ENCODE results near the gene SELENOO. TPM values are rescaled to one million over a fixed set of nuclear protein-coding genes. Genes with fewer than 3 reads are reported as not detected.
A peak's percentile ranks its signal among the peaks of the same experiment; 100 is the strongest.

Gene SELENOO
- total and polyA plus RNA-seq, 5 experiments from 2014 or later, result 3.1 to 42.4 (median 8.8) TPM

- H3K27me3 Mint-ChIP-seq, result no peaks in the 10 kb centered on the region
- H3K4me3 Mint-ChIP-seq, result peak overlapping the region; percentile 85 to 100 (median 99)
- peak in 1 of 10 donors; percentile 41 for DNase-seq
- ATAC-seq, result peak; percentile 7 to 35
- peak overlapping the region; percentile 98 to 100 (median 100) for H3K27ac Mint-ChIP-seq
- peaks cover 9 to 61% (median 32%) of the 10 kb centered on the region in 4 donors for H3K4me1 Mint-ChIP-seq
- peaks cover 0 to 16% (median 4%) of the 10 kb centered on the region in 3 donors for H3K36me3 Mint-ChIP-seq
- POLR2A ChIA-PET, result interaction anchor here (0.7 to 3.5 kb wide), 6 partner anchors 15 to 383 kb away, joined by 3 to 17 read pairs (median 5); partner anchors contain the start of genes ARSA, LMF2, NCAPH2 and SCO2
- no peaks in the 10 kb centered on the region for H3K9me3 Mint-ChIP-seq
Measured at GRCh38 chr22:50245214-50246072, 44.6 kb downstream of the SELENOO start.

- Mint-ChIP-seq H3K4me3 (peak overlapping the region; percentile 52 to 100 (median 60)), H3K27me3 (no peaks in the 10 kb centered on the region), H3K4me1 (peaks cover 5 to 54% (median 26%) of the 10 kb centered on the region in 4 donors), H3K9me3 (no peaks in the 10 kb centered on the region), H3K36me3 (peaks cover 0 to 11% (median 4%) of the 10 kb centered on the region in 3 donors), H3K27ac (peak overlapping the region in 6 of 10 donors; percentile 31 to 77 (median 62))
- POLR2A ChIA-PET, result interaction anchor here (0.7 to 3.5 kb wide), 5 partner anchors 45 to 375 kb away, joined by 3 to 17 read pairs (median 3); partner anchors contain the start of genes LMF2, NCAPH2 and SCO2
- DNase-seq (no peak), ATAC-seq (no peak)
Measured at GRCh38 chr22:50246242-50247175, 45.7 kb downstream of the SELENOO start.

- Mint-ChIP-seq H3K36me3 (peaks cover 0 to 10% (median 4%) of the 10 kb centered on the region in 3 donors), H3K27me3 (no peaks in the 10 kb centered on the region), H3K4me3 (peak overlapping the region in 7 of 10 donors; percentile 18 to 69 (median 36)), H3K27ac (peak overlapping the region in 6 of 10 donors; percentile 50 to 90 (median 71)), H3K9me3 (no peaks in the 10 kb centered on the region), H3K4me1 (peaks cover 3 to 44% (median 19%) of the 10 kb centered on the region in 4 donors)
- no peak for ATAC-seq
- POLR2A ChIA-PET, result no interaction called here
- peak in 6 of 10 donors; percentile 26 to 72 (median 34) for DNase-seq
Measured at GRCh38 chr22:50247748-50248147, 46.9 kb downstream of the SELENOO start.

- peaks cover 0 to 10% (median 4%) of the 10 kb centered on the region in 3 donors for H3K36me3 Mint-ChIP-seq
- POLR2A ChIA-PET, result no interaction called here
- no peak for ATAC-seq
Measured at GRCh38 chr22:50248196-50249081, 47.6 kb downstream of the SELENOO start.

GRCh38 chr22:50249341-50250248, 48.8 kb downstream of the SELENOO start:
- ATAC-seq (no peak), DNase-seq (no peak)
- Mint-ChIP-seq H3K36me3 (peaks cover 0 to 10% (median 4%) of the 10 kb centered on the region in 3 donors), H3K27me3 (no peaks in the 10 kb centered on the region), H3K4me1 (peaks cover 3 to 32% (median 12%) of the 10 kb centered on the region in 4 donors), H3K27ac (peak overlapping the region in 1 of 10 donors; percentile 63), H3K9me3 (no peaks in the 10 kb centered on the region), H3K4me3 (peak overlapping the region in 8 of 10 donors; percentile 70 to 87 (median 78))
- POLR2A ChIA-PET, result interaction anchor here (0.5 to 2.3 kb wide), 6 partner anchors 59 to 305 kb away, joined by 3 to 20 read pairs (median 3); partner anchors contain the start of genes LMF2 and NCAPH2

More at GRCh38 chr22:50248196-50249081, 47.6 kb downstream of the SELENOO start:
- peaks cover 3 to 40% (median 17%) of the 10 kb centered on the region in 4 donors for H3K4me1 Mint-ChIP-seq
- H3K27me3 Mint-ChIP-seq, result no peaks in the 10 kb centered on the region
- H3K4me3 Mint-ChIP-seq, result peak overlapping the region in 2 of 10 donors; percentile 19 to 34
- H3K27ac Mint-ChIP-seq, result peak overlapping the region in 2 of 10 donors; percentile 74 to 90
- no peaks in the 10 kb centered on the region for H3K9me3 Mint-ChIP-seq
- no peak for DNase-seq

GRCh38 chr22:50250249-50250554, 49.4 kb downstream of the SELENOO start:
- POLR2A ChIA-PET, result interaction anchor here (0.5 to 3.2 kb wide), 15 partner anchors 13 to 371 kb away, joined by 3 to 23 read pairs (median 4); partner anchors contain the start of genes DENND6B, LMF2, NCAPH2 and SCO2
- H3K4me3 Mint-ChIP-seq, result peak overlapping the region; percentile 60 to 87 (median 77)
- no peaks in the 10 kb centered on the region for H3K9me3 Mint-ChIP-seq

GRCh38 chr22:50250555-50251476, 50.0 kb downstream of the SELENOO start, which contains the start of gene HDAC10:
TSS of gene HDAC10 (minus strand) at chr22:50251265. CDS start at chr22:50251032, 233 bp downstream.
- POLR2A ChIA-PET, result interaction anchor here (0.5 to 3.2 kb wide), 24 partner anchors 8 to 371 kb away, joined by 3 to 23 read pairs (median 4); partner anchors contain the start of genes DENND6B, LMF2, NCAPH2 and SCO2

More at GRCh38 chr22:50250249-50250554, 49.4 kb downstream of the SELENOO start:
- Mint-ChIP-seq H3K27ac (peak overlapping the region in 3 of 10 donors; percentile 53 to 73 (median 63)), H3K36me3 (peaks cover 0 to 7% (median 2%) of the 10 kb centered on the region in 3 donors), H3K27me3 (no peaks in the 10 kb centered on the region), H3K4me1 (peaks cover 0 to 29% (median 7%) of the 10 kb centered on the region in 4 donors)
- DNase-seq (no peak), ATAC-seq (no peak)

GRCh38 chr22:50251477-50252081, 50.8 kb downstream of the SELENOO start:
- Mint-ChIP-seq H3K27me3 (no peaks in the 10 kb centered on the region), H3K4me1 (peaks cover 0 to 23% (median 7%) of the 10 kb centered on the region in 4 donors), H3K9me3 (no peaks in the 10 kb centered on the region), H3K4me3 (peak overlapping the region in 9 of 10 donors; percentile 52 to 80 (median 67)), H3K36me3 (peaks cover 0 to 7% (median 2%) of the 10 kb centered on the region in 3 donors), H3K27ac (peak overlapping the region in 5 of 10 donors; percentile 34 to 83 (median 74))
- ATAC-seq, result peak; percentile 25 to 37
- DNase-seq, result peak in 2 of 10 donors; percentile 12 to 37
- POLR2A ChIA-PET, result interaction anchor here (0.6 to 3.2 kb wide), 19 partner anchors 9 to 370 kb away, joined by 3 to 23 read pairs (median 5); partner anchors contain the start of genes DENND6B and SCO2

More at GRCh38 chr22:50250555-50251476, 50.0 kb downstream of the SELENOO start, which contains the start of gene HDAC10:
- Mint-ChIP-seq H3K36me3 (peaks cover 0 to 7% (median 2%) of the 10 kb centered on the region in 3 donors), H3K4me3 (peak within 1 kb of the TSS; percentile 60 to 87 (median 77)), H3K9me3 (no peaks in the 10 kb centered on the region), H3K4me1 (peaks cover 0 to 25% (median 7%) of the 10 kb centered on the region in 4 donors), H3K27ac (peak within 1 kb of the TSS; percentile 23 to 83 (median 62)), H3K27me3 (no peaks in the 10 kb centered on the region)
- ATAC-seq (peak; percentile 72 to 82), DNase-seq (peak; percentile 59 to 87 (median 71))

Data from naive thymus-derived CD8-positive, alpha-beta T cell (primary cell).